Vagina (tissue), 2 donors: ENCODE results near the gene WDR45. TPM values are rescaled to one million over a fixed set of nuclear protein-coding genes. Genes with fewer than 3 reads are reported as not detected.
A peak's percentile ranks its signal among the peaks of the same experiment; 100 is the strongest.

Experiments used
- DNase-seq, 2 donors: peaks; one replicate each; pipeline ENCODE4 v3.0.0-alpha.2; 2017; ENCODE audit errors: extremely low spot score in 2 of 2
- H3K27ac ChIP-seq: fragments of 200-600 bp; sonication (generic); one replicate; pipeline ENCODE4 v1.5.1; 2019
- H3K27me3 ChIP-seq: fragments of 200-600 bp; sonication (generic); one replicate; pipeline ENCODE4 v1.5.1; 2019
- H3K36me3 ChIP-seq, 2 donors: fragments of 200-600 bp; sonication (generic); one replicate each; pipeline ENCODE4 v1.5.1; 2017 to 2019
- H3K4me1 ChIP-seq: fragments of 200-600 bp; sonication (generic); one replicate; pipeline ENCODE4 v1.5.1; 2019
- H3K4me3 ChIP-seq, 2 donors: fragments of 200-600 bp; sonication (generic); 1 replicate in 1 of 2; 2 replicates in 1 of 2; pipeline ENCODE4 v1.5.1; 2016 to 2019
- H3K9me3 ChIP-seq: fragments of 200-600 bp; sonication (generic); one replicate; pipeline ENCODE4 v1.5.1; 2019
- CTCF ChIP-seq, 3 experiments: fragments of 450-650 bp in 2 of 3; fragments of 200-600 bp in 1 of 3; sonication (generic) in 1 of 3; IDR thresholded peaks; one replicate each; pipeline ENCODE4 v1.5.1; 2017 to 2019; ENCODE audit warnings: antibody characterized with exemption in 3 of 3, mild to moderate bottlenecking in 2 of 3, moderate library complexity in 2 of 3
- POLR2A ChIP-seq, 2 donors: fragments of 450-650 bp; IDR thresholded peaks; one replicate each; pipeline ENCODE4 v1.6.1; 2017; ENCODE audit warnings: antibody characterized with exemption in 2 of 2, mild to moderate bottlenecking in 2 of 2, moderate library complexity in 2 of 2
- POLR2AphosphoS5 ChIP-seq, 2 donors: sonication (generic); formaldehyde crosslinking; IDR thresholded peaks; one replicate each; pipeline ENCODE4 v1.9.0; 2017; ENCODE audit warnings: antibody characterized with exemption in 2 of 2, mild to moderate bottlenecking in 2 of 2, low read depth in 1 of 2; ENCODE audit not compliant: insufficient read depth in 1 of 2
- intact Hi-C: fragments of 100-400 bp; cut with DNase I; formaldehyde crosslinking; loops from one replicate; pipeline ENCODE4 v1.15.1; 2023
- total RNA-seq: library from RNA; depleted of rRNA; stranded (reverse); fragments of >200 nt; gene quantifications from one replicate; pipeline ENCODE4 v1.2.3, GENCODE V29; 2016

Gene WDR45
- total RNA-seq, 1 donor from 2014 or later: 72.7 TPM

GRCh38 chrX:49071877-49072711, 7.6 kb downstream of the WDR45 start:
- peak in 1 of 2 donors; percentile 88 for DNase-seq
- Histone ChIP-seq H3K4me1 (no peaks in the 10 kb centered on the region), H3K27me3 (no peaks in the 10 kb centered on the region), H3K36me3 (no peaks in the 10 kb centered on the region), H3K27ac (peak overlapping the region; percentile 41), H3K9me3 (no peaks in the 10 kb centered on the region), H3K4me3 (peak overlapping the region; percentile 53 to 55)
- TF ChIP-seq POLR2AphosphoS5 (IDR thresholded peaks at IDR 0.05; ENCODE audit: insufficient read depth in 1 of 2, low read depth in 1 of 2): peak; percentile 19 to 30
- no peak for TF ChIP-seq CTCF (IDR thresholded peaks at IDR 0.05)
- intact Hi-C loops: loop anchor here (10.0 kb wide), 1 partner anchor 103 kb away; the partner anchor contains the start of gene PLP2

DNA sequence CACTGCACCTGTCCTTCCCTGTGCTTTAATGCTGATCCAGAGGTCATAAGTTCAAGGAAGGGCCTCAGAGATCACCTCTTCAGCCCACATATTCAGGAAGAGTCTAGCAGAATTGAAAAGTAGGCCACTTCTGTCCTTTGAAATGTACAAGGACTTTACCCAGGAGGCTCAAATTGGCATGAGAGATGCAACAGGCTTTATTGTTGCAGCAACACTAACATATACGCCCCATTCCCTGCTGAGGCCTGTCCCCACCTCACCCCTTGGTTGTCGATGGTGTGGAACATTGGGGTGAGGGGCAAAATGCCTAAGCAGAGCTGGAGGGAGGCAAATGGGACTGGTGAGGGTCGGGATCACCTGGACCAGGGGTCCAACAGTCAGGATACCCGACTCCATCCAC, 8.7 kb downstream of the WDR45 start:
- Histone ChIP-seq H3K36me3 (no peaks in the 10 kb centered on the region), H3K4me3 (no peak overlapping the region), H3K9me3 (no peaks in the 10 kb centered on the region), H3K4me1 (no peaks in the 10 kb centered on the region), H3K27me3 (no peaks in the 10 kb centered on the region), H3K27ac (no peak overlapping the region)
- no peak for TF ChIP-seq POLR2AphosphoS5 (IDR thresholded peaks at IDR 0.05; ENCODE audit: insufficient read depth in 1 of 2, low read depth in 1 of 2)
- no peak for TF ChIP-seq POLR2A (IDR thresholded peaks at IDR 0.05)
- no peak for TF ChIP-seq CTCF (IDR thresholded peaks at IDR 0.05)
- intact Hi-C loops: loop anchor here (10.0 kb wide), 1 partner anchor 104 kb away; the partner anchor contains the start of gene PLP2
- DNase-seq: no peak

- Histone ChIP-seq H3K4me1 (no peaks in the 10 kb centered on the region), H3K36me3 (no peaks in the 10 kb centered on the region), H3K27me3 (no peaks in the 10 kb centered on the region), H3K9me3 (no peaks in the 10 kb centered on the region), H3K27ac (no peak overlapping the region), H3K4me3 (no peak overlapping the region)
- DNase-seq: no peak
- no peak for TF ChIP-seq POLR2A (IDR thresholded peaks at IDR 0.05)
- TF ChIP-seq POLR2AphosphoS5 (IDR thresholded peaks at IDR 0.05; ENCODE audit: insufficient read depth in 1 of 2, low read depth in 1 of 2): no peak
- no peak for TF ChIP-seq CTCF (IDR thresholded peaks at IDR 0.05)
- intact Hi-C loops: no loop called here
These were observed 10.6 kb downstream of the WDR45 start for GRCh38 chrX:49069038-49069437.

DNA sequence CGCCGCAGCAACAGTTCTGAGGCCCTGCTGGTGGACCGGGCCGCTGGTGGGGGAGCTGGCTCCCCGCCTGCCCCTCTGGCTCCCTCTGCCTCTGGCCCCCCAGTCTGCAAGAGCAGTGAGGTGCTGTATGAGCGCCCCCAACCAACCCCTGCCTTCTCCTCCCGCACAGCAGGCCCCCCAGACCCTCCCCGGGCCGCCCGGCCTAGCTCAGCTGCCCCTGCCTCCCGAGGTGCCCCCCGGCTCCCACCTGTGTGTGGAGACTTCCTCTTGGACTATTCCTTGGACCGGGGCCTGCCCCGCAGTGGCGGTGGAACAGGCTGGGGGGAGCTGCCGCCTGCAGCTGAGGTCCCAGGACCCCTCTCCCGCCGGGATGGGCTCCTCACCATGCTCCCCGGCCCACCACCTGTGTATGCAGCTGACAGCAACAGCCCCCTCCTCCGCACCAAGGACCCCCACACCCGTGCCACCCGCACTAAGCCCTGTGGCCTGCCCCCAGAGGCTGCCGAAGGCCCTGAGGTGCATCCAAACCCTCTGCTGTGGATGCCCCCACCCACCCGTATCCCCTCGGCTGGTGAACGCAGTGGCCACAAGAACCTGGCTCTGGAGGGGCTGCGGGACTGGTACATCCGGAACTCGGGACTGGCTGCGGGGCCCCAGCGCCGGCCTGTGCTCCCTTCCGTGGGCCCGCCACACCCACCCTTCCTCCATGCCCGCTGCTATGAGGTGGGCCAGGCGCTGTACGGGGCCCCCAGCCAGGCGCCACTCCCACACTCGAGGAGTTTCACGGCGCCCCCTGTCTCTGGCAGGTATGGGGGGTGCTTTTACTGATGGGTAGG, 12.2 kb downstream of the WDR45 start:
- no peaks in the 10 kb centered on the region for H3K27me3 ChIP-seq
- H3K27ac ChIP-seq: no peak overlapping the region
- no peak for DNase-seq
- TF ChIP-seq POLR2A (IDR thresholded peaks at IDR 0.05) (no peak), POLR2AphosphoS5 (IDR thresholded peaks at IDR 0.05; ENCODE audit: insufficient read depth in 1 of 2, low read depth in 1 of 2) (no peak), CTCF (IDR thresholded peaks at IDR 0.05) (no peak)
- intact Hi-C loops: no loop called here
- H3K4me1 ChIP-seq: no peaks in the 10 kb centered on the region
- no peak overlapping the region for H3K4me3 ChIP-seq
- H3K9me3 ChIP-seq: no peaks in the 10 kb centered on the region
- peaks cover 0 to 2% of the 10 kb centered on the region in 2 donors for H3K36me3 ChIP-seq
